ENCODE measurements around the gene JAG1. TPM values are rescaled to one million over a fixed set of nuclear protein-coding genes. Genes with fewer than 3 reads are reported as not detected.

JAG1 gene
- total RNA-seq, 3 donors from 2014 or later (not counting 1 experiment from before 2014, with no cell fraction given), result 8.1 to 12.3 (median 8.7) TPM

DNA sequence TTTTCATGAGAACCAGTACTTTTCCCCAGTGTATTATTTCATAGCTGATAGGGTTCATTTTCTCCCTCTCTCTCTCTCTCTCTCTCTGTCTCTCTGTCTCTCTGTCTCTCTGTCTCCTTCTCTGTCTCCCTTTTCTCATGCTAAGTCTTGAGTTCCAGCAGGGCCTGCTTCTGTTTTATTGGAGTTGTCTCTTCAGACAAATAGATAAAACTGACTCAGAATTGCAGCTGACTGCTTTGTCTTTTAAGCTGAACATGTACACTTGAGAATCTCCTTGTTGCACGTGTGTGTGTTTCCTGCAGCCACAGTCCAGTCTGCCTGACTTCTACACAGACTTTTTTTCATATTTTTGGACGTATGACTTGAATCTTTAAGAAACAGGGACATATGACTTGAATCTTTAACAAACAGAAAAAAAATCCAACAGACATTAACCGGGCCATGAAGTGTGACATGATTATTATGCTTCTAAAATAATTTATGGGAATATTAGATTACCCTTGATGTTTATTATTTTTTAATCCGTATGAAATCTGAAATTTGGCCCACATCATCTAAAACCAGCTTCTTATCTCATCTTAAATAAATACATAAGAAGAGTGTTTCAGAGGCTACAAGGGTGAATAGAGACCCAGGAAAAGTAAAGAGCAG is 71.5 kb downstream of the JAG1 start:
- Histone ChIP-seq H3K4me1 (ENCODE audit: control insufficient read depth, insufficient read depth, low read length) (no peaks in the 10 kb centered on the region), H3K4me3 (ENCODE audit: low read length) (no peak overlapping the region), H3K27ac (ENCODE audit: low read length) (no peak overlapping the region), H3K9me3 (ENCODE audit: control insufficient read depth, insufficient read depth, low read length) (no peaks in the 10 kb centered on the region), H3K36me3 (ENCODE audit: control insufficient read depth, insufficient read depth, low read length) (no peaks in the 10 kb centered on the region), H3K27me3 (ENCODE audit: control insufficient read depth, insufficient read depth, low read length) (no peaks in the 10 kb centered on the region)
- intact Hi-C loops (cut with micrococcal nuclease), result no loop called here
- Mint-ChIP-seq H3K4me1 (peaks cover 5 to 12% of the 10 kb centered on the region in 2 donors), H3K9me3 (no peaks in the 10 kb centered on the region), H3K27me3 (ENCODE audit: low read depth in 2 of 2) (no peaks in the 10 kb centered on the region), H3K4me3 (no peak overlapping the region), H3K36me3 (peaks cover 9% of the 10 kb centered on the region), H3K27ac (no peak overlapping the region)
- WGBS (ENCODE audit: insufficient coverage), result 93% methylated on average over 2 of the region's 4 CpGs
- ATAC-seq (no peak), DNase-seq (no peak)
- TF ChIP-seq, protein P1, sequence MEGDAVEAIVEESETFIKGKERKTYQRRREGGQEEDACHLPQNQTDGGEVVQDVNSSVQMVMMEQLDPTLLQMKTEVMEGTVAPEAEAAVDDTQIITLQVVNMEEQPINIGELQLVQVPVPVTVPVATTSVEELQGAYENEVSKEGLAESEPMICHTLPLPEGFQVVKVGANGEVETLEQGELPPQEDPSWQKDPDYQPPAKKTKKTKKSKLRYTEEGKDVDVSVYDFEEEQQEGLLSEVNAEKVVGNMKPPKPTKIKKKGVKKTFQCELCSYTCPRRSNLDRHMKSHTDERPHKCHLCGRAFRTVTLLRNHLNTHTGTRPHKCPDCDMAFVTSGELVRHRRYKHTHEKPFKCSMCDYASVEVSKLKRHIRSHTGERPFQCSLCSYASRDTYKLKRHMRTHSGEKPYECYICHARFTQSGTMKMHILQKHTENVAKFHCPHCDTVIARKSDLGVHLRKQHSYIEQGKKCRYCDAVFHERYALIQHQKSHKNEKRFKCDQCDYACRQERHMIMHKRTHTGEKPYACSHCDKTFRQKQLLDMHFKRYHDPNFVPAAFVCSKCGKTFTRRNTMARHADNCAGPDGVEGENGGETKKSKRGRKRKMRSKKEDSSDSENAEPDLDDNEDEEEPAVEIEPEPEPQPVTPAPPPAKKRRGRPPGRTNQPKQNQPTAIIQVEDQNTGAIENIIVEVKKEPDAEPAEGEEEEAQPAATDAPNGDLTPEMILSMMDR (IDR thresholded peaks at IDR 0.05), result no peak

DNA sequence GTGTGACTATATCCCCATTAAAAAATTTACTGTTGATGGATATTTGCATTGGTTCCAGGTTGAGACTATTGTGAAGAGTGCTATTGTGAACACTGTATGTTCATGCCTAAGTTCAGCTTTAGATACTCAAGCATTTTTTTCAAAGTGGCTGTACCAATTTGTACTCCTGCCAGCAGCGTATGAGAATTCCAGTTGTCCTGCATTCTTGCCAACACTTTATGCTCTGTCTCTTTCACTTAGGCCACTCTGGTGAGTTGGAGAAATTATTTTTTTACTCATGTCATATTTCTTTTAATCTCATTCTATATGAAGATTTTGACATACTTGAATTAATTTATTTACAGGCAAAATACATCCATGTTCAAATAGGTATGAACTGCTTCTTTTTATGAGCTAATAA is 76.2 kb downstream of the JAG1 start:
- Mint-ChIP-seq H3K4me1 (no peaks in the 10 kb centered on the region), H3K27ac (no peak overlapping the region), H3K27me3 (ENCODE audit: low read depth in 2 of 2) (no peaks in the 10 kb centered on the region), H3K36me3 (peaks cover 9% of the 10 kb centered on the region), H3K4me3 (no peak overlapping the region), H3K9me3 (no peaks in the 10 kb centered on the region)
- no peaks in the 10 kb centered on the region for H3K27me3 ChIP-seq (ENCODE audit: control insufficient read depth, insufficient read depth, low read length)
- intact Hi-C loops (cut with micrococcal nuclease), result no loop called here
- no peaks in the 10 kb centered on the region for H3K36me3 ChIP-seq (ENCODE audit: control insufficient read depth, insufficient read depth, low read length)
- no peak overlapping the region for H3K4me3 ChIP-seq (ENCODE audit: low read length)
- H3K4me1 ChIP-seq (ENCODE audit: control insufficient read depth, insufficient read depth, low read length), result no peaks in the 10 kb centered on the region
- TF ChIP-seq, protein P1 (IDR thresholded peaks at IDR 0.05), result no peak
- no peak overlapping the region for H3K27ac ChIP-seq (ENCODE audit: low read length)
- ATAC-seq (no peak), DNase-seq (no peak)
- WGBS (ENCODE audit: insufficient coverage), result 100% methylated on average over 1 of the region's 1 CpG
- H3K9me3 ChIP-seq (ENCODE audit: control insufficient read depth, insufficient read depth, low read length), result no peaks in the 10 kb centered on the region

DNA sequence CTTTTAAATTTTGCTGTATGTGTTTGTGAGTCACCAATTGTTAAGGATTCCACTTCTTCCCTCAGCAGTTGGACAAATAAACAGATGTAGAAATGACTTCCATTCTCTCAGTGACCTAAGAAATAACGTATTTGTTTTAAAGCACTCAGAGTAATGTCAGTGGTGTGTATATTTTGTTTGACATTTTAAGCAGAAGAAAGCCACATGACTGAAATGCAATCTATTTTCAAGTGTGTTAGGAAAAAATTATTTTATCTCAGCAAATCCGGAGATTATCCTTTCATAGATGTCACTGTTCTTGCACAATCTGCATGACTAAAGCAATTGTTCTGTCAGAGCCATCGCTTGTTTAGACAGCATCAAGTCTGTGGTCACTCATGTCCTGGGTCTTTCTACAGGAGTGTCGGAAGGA is 77.1 kb downstream of the JAG1 start:
- H3K27me3 Mint-ChIP-seq (ENCODE audit: low read depth in 2 of 2), result no peaks in the 10 kb centered on the region
- H3K9me3 Mint-ChIP-seq, result no peaks in the 10 kb centered on the region
- ATAC-seq (no peak), DNase-seq (no peak)
- no peak overlapping the region for H3K27ac Mint-ChIP-seq
- TF ChIP-seq, protein P1 (IDR thresholded peaks at IDR 0.05), result no peak
- 97% methylated on average over 2 of the region's 4 CpGs for WGBS (ENCODE audit: insufficient coverage)
- Histone ChIP-seq H3K36me3 (ENCODE audit: control insufficient read depth, insufficient read depth, low read length) (no peaks in the 10 kb centered on the region), H3K27me3 (ENCODE audit: control insufficient read depth, insufficient read depth, low read length) (no peaks in the 10 kb centered on the region), H3K9me3 (ENCODE audit: control insufficient read depth, insufficient read depth, low read length) (no peaks in the 10 kb centered on the region), H3K4me3 (ENCODE audit: low read length) (no peak overlapping the region), H3K27ac (ENCODE audit: low read length) (no peak overlapping the region), H3K4me1 (ENCODE audit: control insufficient read depth, insufficient read depth, low read length) (no peaks in the 10 kb centered on the region)
- H3K4me1 Mint-ChIP-seq, result no peaks in the 10 kb centered on the region
- intact Hi-C loops (cut with micrococcal nuclease), result no loop called here
- no peaks in the 10 kb centered on the region for H3K36me3 Mint-ChIP-seq
- no peak overlapping the region for H3K4me3 Mint-ChIP-seq

DNA sequence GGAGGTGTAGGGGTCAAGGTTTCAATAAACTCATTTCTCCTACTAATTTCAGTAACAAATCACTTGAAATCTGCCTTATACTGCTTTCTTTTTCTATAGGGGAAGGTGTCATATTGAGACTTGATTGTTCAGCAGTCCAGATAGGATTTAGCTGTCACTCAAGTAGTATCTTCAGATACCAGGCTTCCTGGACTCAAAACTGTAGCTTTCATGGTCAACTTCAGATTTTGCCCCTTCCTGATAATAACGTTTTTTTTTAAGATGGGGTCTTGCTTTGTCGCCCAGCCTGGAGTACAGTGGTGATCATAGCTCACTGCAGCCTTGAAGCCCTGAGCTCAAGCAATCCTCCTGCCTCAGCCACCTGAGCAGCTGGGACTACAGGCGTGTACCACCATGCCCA is 77.8 kb downstream of the JAG1 start:
- H3K27ac Mint-ChIP-seq, result no peak overlapping the region
- 77% methylated on average over 3 of the region's 3 CpGs for WGBS (ENCODE audit: insufficient coverage)

More for the DNA sequence above, 77.8 kb downstream of the JAG1 start:
- no peak for DNase-seq
- no peaks in the 10 kb centered on the region for H3K27me3 ChIP-seq (ENCODE audit: control insufficient read depth, insufficient read depth, low read length)
- intact Hi-C loops (cut with micrococcal nuclease), result no loop called here
- no peaks in the 10 kb centered on the region for H3K4me1 ChIP-seq (ENCODE audit: control insufficient read depth, insufficient read depth, low read length)
- H3K4me3 Mint-ChIP-seq, result no peak overlapping the region
- no peak overlapping the region for H3K4me3 ChIP-seq (ENCODE audit: low read length)
- TF ChIP-seq, protein P1 (IDR thresholded peaks at IDR 0.05), result no peak
- peaks cover 0 to 5% of the 10 kb centered on the region in 2 donors for H3K4me1 Mint-ChIP-seq
- no peaks in the 10 kb centered on the region for H3K9me3 ChIP-seq (ENCODE audit: control insufficient read depth, insufficient read depth, low read length)
- ATAC-seq, result no peak
- no peaks in the 10 kb centered on the region for H3K9me3 Mint-ChIP-seq
- H3K27ac ChIP-seq (ENCODE audit: low read length), result no peak overlapping the region
- H3K36me3 ChIP-seq (ENCODE audit: control insufficient read depth, insufficient read depth, low read length), result no peaks in the 10 kb centered on the region
- no peaks in the 10 kb centered on the region for H3K27me3 Mint-ChIP-seq (ENCODE audit: low read depth in 2 of 2)
- H3K36me3 Mint-ChIP-seq, result no peaks in the 10 kb centered on the region
